ENCODE results near the gene TOP3A.

Gene TOP3A

DNA sequence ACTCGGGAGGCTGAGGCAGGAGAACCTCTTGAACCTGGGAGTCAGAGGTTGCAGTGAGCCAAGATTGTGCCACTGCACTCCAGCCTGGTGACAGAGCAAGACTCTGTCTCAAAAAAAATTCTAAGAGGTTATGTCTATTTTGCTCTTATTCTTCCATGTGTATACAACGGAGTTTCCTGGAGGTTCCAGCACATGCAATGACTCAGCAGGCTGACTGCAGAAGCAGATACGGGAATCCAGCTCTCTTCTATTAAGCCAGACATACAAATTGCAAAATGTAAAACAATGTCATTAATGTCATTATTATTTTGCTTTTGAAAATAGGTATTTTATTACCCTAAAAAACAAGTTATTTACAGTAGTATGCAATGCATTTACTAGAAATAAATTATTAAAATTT, 35.9 kb downstream of the TOP3A start:
- DNase-seq = no peak

DNA sequence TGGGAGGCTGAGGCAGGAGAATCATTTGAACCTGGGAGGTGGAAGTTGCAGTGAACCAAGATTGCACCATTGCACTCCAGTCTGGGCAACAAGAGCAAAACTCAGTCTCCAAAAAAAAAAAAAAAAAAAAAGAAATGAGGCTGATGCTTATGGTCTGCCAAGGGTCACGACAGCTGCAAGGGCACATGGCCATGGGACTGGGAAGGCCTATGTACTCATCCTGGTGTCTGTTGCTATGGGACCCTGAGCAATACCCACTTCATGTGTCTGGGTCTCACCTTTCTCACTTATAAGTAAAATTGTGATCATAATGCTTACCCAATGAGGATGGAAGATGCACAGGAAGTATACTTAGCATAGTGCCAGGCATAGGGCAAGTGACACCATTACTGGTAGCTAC, 37.7 kb downstream of the TOP3A start:
- DNase-seq = no peak

DNA sequence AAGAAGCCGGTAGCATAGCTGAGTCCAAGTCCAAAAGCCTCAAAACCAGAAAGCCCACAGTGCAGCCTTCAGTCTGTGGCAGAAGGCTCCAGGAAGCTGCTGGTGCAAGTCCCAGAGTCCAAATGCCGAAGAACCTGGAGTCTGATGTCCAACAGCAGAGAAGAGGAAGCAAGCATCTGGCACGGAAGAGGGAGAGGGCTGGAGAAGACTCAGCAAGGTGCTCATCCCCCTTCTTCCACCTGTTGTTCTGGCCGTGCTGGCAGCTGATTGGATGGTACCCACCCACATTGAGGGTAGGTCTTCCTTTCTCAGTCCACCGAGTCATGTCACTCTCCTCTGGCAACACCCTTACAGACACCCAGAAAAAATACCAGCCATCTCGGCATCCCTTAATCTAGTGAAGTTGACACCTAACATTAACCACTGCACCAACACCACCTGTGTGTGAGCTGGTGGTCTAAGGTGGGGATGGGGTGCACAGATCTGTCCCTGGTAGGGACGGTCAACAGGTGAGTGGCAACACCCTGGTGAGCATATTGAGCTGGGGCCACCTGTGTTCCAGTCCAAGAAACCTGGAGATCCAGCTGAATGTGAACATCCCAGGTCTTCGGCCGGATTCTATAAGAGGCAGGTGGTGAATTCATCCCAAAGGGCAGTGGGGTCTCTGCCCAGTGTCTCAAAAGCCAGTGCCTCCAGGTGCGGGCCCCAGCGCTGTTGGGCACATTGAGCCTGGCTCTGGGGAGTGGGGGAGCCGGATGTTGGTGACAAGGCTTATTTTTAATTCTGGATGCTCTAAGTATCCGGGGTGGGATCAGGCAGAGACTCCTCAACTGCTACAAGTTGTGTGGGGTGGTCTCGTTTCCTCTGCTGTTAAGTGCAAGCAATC, 44.5 kb downstream of the TOP3A start:
- no peak for DNase-seq

DNA sequence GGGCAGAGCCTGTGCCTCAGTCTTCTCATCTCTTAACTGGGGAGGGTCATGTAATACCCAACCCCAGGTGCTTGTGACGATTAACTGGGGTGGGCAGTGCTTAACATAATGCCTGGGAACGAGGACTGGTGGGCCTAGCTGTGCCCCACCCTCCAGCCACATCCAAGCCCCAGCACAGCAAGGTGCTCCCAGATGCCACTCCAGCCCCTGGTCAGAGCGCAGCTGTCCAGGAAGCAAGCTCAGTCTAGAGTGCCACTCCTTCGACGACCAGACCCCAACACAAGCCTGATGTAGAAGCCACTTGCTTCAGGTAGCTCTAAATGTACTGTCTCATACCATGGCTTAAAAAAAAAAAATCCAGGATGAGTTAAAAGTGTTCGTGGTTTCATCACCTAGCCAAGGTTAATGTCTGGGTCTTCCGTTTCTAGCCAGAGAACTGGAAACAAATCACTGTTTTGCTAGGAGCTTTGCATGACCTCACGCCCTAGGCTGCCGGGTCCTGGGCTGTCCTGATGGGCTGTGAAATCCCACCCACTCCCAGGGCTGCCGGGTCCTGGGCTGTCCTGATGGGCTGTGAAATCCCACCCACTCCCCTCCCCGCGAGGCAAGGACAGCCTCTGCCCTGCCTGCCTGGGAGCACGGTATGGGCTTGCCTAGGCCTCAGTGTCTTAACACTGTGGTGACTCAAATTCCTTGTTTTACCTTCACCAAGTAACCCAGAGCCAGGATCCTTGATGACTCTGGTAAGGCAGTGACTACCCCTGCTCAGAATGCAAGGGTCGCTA, 46.7 kb downstream of the TOP3A start:
- no peak for DNase-seq

DNA sequence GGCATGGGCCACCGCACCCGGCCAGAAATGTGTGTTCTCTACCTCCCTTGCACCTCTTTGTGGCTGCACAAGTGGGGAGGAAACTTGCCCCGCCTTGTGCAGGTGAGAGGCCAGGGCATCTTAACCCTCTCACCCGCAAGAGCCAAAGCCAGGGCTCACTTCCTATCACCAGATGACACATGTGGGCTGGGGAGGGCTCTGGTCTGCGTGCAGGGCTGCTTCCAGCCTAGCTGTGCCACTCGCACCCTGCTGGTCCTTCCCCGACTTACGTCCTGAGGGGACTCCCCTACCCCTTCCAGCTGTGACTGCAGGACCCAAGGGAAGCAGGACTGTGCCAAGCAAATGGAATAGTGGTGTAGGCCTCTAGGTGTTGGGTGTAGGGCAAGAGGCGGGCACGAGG, 47.4 kb downstream of the TOP3A start:
- DNase-seq = no peak

DNA sequence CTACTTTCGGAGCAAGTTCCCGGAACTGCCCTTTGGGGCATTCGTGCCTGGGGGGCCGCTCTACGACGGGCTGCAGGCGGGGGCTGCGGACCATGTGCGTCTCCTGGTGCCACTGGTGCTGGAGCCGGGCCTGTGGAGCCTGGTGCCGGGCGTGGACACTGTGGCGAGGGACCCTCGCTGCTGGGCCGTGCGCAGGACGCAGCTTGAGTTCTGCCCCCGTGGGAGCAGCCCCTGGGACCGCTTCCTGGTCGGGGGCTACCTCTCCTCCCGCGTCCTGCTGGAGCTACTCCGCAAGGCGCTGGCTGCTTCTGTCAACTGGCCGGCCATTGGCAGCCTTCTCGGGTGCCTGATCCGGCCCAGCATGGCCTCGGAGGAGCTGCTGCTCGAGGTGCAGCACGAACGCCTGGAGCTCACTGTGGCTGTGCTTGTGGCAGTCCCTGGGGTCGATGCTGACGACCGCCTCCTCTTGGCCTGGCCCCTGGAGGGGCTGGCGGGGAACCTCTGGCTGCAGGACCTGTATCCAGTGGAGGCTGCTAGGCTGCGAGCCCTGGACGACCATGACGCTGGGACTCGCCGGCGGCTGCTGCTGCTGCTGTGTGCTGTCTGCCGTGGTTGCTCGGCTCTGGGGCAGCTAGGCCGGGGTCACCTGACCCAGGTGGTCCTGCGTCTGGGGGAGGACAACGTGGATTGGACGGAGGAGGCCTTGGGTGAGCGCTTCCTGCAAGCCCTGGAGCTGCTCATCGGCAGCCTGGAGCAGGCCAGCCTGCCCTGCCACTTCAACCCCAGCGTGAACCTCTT, 50.7 kb downstream of the TOP3A start:
- DNase-seq = no peak

DNA sequence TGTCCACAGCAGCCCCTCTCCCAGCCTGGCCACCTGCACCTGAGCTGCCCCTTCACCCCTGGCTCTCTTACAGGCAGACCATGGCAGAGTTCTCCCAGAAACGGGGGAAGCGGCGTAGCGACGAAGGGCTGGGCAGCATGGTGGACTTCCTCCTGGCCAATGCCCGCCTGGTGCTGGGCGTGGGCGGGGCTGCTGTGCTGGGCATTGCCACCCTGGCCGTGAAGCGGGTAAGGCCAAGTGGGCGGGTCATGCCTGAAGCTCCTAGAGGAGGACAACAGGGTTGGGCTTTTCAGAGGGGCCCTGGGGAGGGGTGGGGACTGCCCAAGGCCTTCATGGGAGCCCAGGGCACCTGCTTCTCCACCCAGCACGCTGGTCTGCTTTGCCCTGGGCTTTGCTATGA, 52.2 kb downstream of the TOP3A start:
- no peak for DNase-seq

DNA sequence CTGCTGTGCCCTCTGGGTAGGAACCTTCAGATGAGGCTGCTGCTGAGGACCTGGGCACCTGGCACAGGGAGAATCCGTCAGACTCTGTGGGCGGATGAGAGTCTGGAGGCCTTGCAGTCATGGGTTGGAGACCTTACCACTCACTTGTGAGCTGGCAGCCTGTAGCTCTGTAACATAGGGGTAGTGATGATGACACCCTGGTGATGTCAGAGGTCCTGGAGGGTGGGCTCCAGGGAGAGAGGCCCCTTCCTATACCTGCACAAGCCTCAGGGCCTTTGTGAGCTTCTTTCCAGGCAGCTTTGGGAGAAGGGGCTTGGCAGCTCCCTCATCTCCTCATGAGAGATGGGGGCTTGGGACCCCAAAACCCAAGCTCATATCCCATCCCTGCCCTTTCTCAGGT, 52.7 kb downstream of the TOP3A start:
- no peak for DNase-seq

DNA sequence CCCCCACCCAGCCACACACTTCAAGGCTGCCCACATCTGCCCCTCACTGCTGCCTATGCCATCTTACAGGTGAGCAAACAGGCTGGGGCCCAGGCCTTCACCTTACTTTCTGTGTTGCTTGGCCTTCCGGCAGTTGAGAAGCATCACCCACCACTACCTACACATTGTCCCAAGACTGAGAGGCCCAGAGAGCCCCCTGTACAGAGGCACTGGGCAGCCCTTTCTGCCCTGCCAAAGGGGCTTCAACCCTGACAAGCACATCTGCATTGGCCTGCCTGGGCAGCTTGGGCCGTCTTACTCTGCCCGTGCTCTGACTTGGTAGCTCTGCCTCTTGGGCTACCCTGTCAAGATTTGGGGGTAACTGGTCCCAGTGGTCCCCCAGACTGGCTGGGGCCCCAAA, 53.1 kb downstream of the TOP3A start:
- DNase-seq = no peak

DNA sequence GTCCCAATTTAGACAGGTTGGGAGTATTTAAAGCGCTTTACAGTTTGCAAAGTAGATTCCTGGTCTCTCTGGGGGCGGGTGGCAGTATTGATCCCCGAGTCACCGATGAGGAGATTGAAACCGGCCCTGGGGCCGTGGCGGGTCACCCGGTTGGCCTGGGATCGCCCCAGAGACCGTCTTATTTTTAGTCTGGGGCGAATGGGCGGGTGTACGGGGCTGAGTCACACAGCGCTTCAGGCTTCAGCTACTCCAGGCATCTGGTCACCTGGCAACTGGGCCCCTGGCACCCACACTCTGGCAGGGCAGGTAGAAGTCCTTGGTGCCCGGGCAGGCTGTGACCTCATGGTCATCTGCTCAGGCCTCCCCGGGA, 53.7 kb downstream of the TOP3A start:
- DNase-seq = peak; percentile 58

DNA sequence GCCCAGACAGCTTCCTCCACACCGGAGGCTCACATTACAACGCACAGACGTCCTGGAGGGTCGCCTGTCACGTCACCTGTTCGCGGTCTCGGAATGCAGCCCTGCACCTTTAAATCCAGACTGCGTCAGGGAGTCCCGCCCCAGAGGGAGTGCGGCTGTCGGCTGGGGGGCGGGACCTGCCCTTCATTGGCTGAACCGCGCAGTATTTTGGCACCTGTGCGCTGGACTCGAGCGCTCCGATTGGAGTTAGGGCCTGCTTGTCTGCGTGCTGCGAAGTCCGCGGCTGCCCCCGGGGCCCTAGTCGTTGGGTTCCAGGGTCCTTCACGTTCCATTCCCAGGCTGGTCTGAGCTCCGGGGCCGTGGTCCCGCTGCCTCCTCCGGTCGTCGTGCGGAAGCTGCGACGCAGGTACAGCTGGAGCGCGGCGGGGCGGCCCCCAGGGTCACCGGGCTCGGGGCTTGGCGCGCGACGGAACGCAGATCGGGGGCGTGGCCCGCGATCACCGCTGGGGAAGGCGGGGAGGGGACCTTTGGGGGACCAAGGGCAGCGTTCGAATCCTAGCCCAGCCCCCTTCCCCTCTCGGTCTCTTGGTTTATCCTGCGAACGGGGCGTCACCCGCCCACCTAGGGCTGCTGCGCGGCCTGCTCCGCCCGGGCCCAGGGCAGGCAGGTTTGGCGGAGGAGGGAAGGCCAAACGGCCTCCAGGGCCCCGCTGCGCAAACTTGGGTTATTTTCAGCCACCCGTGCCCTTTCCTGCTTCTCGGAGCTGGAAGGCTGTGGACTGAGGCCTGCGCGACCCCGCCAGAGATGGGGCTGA, 54.3 kb downstream of the TOP3A start, which contains the start of gene MIEF2:
MIEF2 (plus strand) TSS at position 331 of the 814 bp plus-strand sequence. CDS start 2,059 bp downstream, outside the sequence.
- peak; percentile 94 for DNase-seq

DNA sequence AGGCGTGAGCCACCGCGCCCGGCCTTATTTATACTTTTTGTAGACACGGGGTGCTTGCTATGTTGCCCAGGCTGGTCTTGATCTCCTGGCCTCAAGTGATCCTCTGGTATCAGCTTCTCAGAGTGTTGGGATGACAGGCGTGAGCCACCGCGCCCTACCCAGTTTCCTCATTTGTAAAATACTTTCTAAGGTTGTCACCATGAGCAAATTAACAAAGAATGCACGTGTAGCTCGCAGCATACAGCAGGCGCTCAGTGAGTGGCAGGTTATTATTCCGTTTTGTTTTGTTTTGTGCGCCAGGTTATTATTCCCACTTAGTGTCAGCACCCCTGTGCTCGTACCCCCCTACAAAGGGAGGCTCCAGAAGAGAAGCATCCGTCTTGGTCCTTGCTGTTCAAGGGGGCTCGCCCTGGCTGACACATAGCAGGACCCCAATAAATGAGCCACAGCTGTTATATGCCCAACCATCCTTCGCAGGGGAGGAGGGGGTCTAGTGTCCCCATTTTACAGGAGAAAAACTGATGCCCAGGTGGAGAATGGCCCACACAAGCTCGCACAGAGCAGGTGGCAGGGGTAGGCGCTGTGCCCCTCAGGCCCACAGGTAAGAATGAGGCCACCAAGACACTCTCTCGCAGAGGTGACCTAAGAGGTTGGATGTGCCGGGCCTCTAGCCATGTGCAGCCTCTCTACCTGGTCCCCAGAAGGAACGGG, 55.0 kb downstream of the TOP3A start:
- DNase-seq = peak; percentile 71

DNA sequence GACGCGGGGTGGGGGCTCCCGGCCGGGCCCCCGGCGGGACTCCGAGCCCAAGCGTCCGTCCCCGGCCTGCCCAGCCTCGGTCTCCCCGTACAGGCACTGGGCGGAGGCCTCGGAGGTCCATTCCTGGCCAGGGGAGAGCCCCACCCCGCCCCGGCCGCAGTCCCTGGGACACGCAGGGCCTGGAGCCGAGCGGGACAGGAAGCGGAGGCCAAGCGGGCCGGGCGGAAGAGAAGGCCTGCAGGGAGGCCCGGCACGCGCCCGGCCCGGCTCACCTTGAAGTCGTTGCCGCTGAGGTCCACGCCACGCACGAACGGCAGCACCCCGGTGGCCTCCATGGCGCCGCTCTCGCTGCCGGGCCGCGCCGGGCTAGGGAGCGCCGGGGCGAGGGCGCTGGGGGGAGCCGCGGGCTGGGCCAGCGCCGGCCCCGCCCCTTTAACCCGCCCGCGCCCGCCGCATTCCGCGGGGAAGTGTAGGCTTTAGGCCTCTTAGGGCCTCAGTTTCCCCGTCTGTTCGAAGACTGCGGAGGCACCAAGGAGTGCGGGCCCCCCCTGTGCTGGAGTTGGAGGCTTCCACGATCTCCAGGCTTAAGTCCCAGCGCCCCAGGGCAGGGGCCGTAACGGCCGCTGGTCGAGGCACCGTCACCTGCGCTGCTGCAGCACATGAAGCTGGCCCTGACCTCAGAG, 56.3 kb downstream of the TOP3A start, which contains the start of gene FLII:
FLII (minus strand) TSS at position 383 of the 683 bp plus-strand sequence; CDS start at position 335, 48 bp downstream.
- no peak for DNase-seq

DNA sequence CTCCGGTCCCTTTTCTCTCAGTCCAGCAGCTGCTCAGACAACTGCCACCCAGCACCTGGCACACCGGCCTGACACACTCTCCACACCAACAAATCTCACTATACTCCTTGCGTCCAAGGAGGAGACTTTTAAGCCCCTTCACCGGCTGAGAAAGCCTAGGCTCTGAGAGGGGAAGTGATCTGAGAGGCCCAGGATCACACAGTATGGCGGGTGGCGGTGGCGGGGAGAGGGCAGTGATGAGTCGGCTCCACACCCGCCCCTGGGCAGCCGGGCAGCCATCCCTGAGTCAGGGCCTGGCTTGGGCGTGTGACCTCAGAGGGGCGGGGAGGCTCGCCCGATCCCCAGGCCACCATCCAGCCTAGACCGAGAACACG, 56.8 kb downstream of the TOP3A start:
- DNase-seq = peak; percentile 82

DNA sequence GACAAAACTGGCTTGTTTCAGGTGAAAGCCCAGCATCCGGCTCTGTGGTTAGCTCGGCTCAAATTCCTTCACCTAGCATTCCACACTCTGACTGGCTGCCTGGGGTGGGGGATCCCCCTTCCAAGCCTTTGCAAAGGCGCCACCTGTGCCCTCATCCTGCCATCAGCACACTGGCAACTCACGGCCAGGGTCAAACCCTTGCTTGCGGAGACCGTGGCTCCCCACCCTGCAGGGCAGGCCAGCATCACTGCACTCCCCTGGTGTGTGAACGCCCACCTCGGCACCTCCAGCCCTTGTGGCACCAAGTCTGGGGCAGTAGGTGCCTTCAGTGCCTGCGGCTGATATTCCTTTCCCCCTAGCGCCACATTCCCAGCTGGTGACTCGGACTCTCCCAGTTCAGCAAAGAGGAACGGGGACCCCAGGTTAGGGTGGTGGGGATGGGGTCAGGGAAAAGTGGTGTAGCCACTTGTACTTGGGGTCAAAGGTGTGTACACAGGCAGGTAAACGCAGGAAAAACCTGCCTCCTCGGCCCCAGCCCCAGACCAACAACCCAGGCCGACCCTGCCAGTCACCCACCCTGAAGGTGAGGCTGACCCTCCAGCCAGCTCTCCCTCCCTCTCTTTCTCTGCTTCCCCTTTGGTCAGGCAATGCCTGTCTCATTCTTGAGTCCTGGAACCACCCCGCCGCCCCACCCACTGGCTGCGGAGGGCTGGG, 57.4 kb downstream of the TOP3A start:
- DNase-seq = peak; percentile 67

DNA sequence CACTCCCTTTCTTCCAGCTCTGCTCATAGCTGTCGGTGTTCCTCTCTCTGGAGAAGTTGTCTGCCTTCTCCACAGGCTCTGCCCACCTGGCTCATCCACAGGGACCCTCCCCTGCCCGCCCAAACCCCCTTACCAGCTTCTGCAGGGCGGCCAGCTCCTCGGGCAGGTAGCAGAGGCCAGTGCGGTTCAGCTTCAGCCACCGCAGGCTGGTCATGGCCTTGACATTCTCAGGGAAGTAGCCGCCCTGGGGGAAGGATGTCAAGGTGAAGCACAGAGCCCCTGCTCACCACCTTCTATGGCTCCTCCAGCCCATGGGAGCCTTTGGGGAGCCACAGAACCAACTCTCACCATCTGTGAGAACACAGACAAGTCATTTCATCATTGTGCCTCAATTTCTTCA, 58.0 kb downstream of the TOP3A start:
- DNase-seq = no peak

DNA sequence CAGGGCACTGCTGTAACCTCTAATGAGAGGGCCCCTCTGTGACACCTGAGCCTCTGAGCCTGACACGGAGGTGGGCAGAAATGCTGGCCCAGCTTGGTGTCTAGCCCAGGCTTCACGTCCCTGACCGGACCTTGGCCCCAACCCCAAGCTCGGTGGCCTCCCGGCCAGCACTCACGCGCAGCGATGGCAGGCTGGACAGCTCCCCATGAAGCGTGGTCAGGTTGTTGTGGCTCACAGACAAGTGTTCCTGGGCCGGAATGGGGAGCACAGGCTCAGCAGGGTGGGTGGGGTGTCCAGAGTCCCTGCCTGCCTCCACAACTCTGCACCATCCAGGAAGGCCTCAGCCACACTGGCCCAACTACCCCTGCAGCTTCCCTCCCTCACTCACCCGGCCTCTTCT, 58.4 kb downstream of the TOP3A start:
- no peak for DNase-seq

DNA sequence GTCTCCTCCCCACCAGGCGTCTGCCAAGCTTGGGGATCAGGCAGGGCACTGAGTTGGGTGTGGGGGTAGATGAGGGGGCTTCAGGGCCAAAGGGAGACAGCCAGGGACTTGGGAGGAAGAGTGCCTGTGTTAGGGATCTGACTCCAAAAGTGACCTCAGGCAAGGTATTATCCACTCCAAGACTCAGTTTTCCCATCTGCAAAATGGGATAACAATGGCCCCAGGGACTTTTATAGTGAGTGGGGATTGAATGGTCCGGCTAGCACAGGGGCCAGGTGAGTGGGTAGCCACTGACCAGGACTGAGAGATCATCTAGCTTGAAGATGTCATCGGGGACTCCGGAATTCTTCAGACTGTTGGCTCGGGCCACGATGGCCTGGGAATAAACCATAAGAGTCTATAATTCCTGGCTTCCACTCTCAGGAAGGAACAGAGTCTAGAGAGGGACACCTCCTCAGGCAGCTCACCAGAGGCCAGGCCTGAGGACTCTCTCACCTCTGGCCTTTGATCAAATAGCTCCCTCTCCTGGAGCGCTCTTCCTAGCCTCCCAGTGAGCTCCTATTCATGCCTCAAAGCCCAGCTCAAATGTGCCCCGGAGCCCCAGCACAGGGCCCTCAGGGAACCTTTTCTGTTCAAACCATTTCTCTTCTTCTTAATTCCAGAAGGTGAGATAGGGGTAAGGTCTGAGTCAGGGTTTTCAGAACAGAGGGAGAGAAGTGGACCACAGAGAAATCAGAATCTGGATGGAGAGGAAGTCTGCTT, 59.7 kb downstream of the TOP3A start:
- DNase-seq = no peak

Data from NCI-H226 (cell line).